ENCODE results near the gene CDV3. TPM values are rescaled to one million over a fixed set of nuclear protein-coding genes. Genes with fewer than 3 reads are reported as not detected.

The CDV3 gene
- total RNA-seq, 1 experiment from 2014 or later = 284 TPM

DNA sequence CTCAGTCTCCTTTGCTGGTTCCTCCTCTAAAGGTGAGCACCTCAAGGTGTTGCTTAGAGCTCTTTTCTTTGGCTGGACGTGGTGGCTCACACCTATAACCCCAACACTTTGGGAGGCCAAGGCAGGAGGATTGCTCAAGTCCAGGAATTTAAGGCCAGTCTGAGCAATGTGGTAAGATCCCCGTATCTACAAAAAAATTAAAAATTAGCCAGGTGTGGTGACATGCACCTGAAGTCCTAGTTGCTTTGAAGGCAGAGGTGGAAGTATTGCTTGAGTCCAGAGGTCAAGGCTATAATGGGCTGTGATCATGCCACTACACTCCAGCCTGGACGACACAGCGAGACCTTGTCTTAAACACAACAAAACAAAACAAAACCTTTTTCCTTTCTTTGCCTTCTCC, 60.0 kb downstream of the CDV3 start:
- Mint-ChIP-seq H3K27me3 (ENCODE audit: insufficient read depth, unreplicated experiment) (no peaks in the 10 kb centered on the region), H3K4me1 (ENCODE audit: low read depth, unreplicated experiment) (peaks cover 11% of the 10 kb centered on the region), H3K27ac (ENCODE audit: unreplicated experiment) (no peak overlapping the region), H3K4me3 (ENCODE audit: unreplicated experiment) (no peak overlapping the region), H3K9me3 (ENCODE audit: unreplicated experiment) (no peaks in the 10 kb centered on the region), H3K36me3 (ENCODE audit: insufficient read depth, unreplicated experiment) (peaks cover 76% of the 10 kb centered on the region)
- H3K4me1 ChIP-seq = peaks cover 12% of the 10 kb centered on the region
- ChIA-PET POLR2A (no interaction called here), CTCF (no interaction called here)
- intact Hi-C loops (cut with micrococcal nuclease; ENCODE audit: unreplicated experiment) = no loop called here
- no peak overlapping the region for H3K4me3 ChIP-seq (ENCODE audit: low read depth, low read length)
- TF ChIP-seq, protein P1, sequence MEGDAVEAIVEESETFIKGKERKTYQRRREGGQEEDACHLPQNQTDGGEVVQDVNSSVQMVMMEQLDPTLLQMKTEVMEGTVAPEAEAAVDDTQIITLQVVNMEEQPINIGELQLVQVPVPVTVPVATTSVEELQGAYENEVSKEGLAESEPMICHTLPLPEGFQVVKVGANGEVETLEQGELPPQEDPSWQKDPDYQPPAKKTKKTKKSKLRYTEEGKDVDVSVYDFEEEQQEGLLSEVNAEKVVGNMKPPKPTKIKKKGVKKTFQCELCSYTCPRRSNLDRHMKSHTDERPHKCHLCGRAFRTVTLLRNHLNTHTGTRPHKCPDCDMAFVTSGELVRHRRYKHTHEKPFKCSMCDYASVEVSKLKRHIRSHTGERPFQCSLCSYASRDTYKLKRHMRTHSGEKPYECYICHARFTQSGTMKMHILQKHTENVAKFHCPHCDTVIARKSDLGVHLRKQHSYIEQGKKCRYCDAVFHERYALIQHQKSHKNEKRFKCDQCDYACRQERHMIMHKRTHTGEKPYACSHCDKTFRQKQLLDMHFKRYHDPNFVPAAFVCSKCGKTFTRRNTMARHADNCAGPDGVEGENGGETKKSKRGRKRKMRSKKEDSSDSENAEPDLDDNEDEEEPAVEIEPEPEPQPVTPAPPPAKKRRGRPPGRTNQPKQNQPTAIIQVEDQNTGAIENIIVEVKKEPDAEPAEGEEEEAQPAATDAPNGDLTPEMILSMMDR (IDR thresholded peaks at IDR 0.05; ENCODE audit: insufficient read depth in 1 of 2, low read depth in 1 of 2, low read length in 1 of 2, severe bottlenecking in 1 of 2, unreplicated experiment in 1 of 2) = no peak
- H3K36me3 ChIP-seq (ENCODE audit: control insufficient read depth, insufficient read depth, low read length) = peaks cover 2% of the 10 kb centered on the region
- BruUV-seq (replicated peaks) = no TSS peak
- no peaks in the 10 kb centered on the region for H3K9me3 ChIP-seq
- peak; percentile 20 to 39 for DNase-seq
- H3K27me3 ChIP-seq (replicated peaks; ENCODE audit: control insufficient read depth, insufficient read depth, low read length) = no peaks in the 10 kb centered on the region

Other genes starting within 250 kb of the CDV3 start
- gene BFSP2, start 173.6 kb upstream of the CDV3 start, total RNA-seq (2022) = not detected in 2 replicates
- gene TOPBP1, start 88.3 kb downstream of the CDV3 start, total RNA-seq (2022) = 57.1 and 68.2 TPM in 2 replicates
- 23.4 and 26.6 TPM in 2 replicates for gene TF, start 172.7 kb downstream of the CDV3 start, total RNA-seq (2022)
- 83.0 and 87.3 TPM in 2 replicates for gene SRPRB, start 232.1 kb downstream of the CDV3 start, total RNA-seq (2022)

Measured in Caco-2 (cell line).